Measurements from ENCODE around the gene TSPAN18. TPM values are rescaled to one million over a fixed set of nuclear protein-coding genes. Genes with fewer than 3 reads are reported as not detected.

The TSPAN18 gene
- total and polyA plus RNA-seq, 9 donors = 2.1 to 35.3 (median 14.4) TPM

- DNase-seq = no peak
- H3K27me3 ChIP-seq = no peaks in the 10 kb centered on the region
- intact Hi-C loops (cut with DNase I) = loop anchor here (5.0 kb wide), 4 partner anchors 186 to 361 kb away; partner anchors contain the start of gene TSPAN18 (in 2 of the 4)
These were observed 186.7 kb downstream of the TSPAN18 start for GRCh38 chr11:44913502-44913901.

GRCh38 chr11:44914105-44914504, 187.3 kb downstream of the TSPAN18 start:
- no peak overlapping the region for H3K4me3 ChIP-seq
- no peaks in the 10 kb centered on the region for H3K9me3 ChIP-seq
- 86 to 92% (median 87%) methylated on average over 2 of the region's 2 CpGs for WGBS, 3 donors
- no peaks in the 10 kb centered on the region for H3K36me3 ChIP-seq
- DNase-seq = no peak
- no peaks in the 10 kb centered on the region for H3K27me3 ChIP-seq
- H3K4me1 ChIP-seq (ENCODE audit: insufficient read depth) = no peaks in the 10 kb centered on the region
- TF ChIP-seq POLR2A (IDR thresholded peaks at IDR 0.05) (no peak), CTCF (IDR thresholded peaks at IDR 0.05) (no peak), EP300 (IDR thresholded peaks at IDR 0.05) (no peak)
- intact Hi-C loops (cut with DNase I) = loop anchor here (5.0 kb wide), 4 partner anchors 187 to 362 kb away; partner anchors contain the start of gene TSPAN18 (in 2 of the 4)
- H3K27ac ChIP-seq = no peak overlapping the region

More at GRCh38 chr11:44913502-44913901, 186.7 kb downstream of the TSPAN18 start:
- Histone ChIP-seq H3K27ac (no peak overlapping the region), H3K4me3 (no peak overlapping the region), H3K4me1 (ENCODE audit: insufficient read depth) (no peaks in the 10 kb centered on the region), H3K9me3 (no peaks in the 10 kb centered on the region), H3K36me3 (no peaks in the 10 kb centered on the region)
- TF ChIP-seq EP300 (IDR thresholded peaks at IDR 0.05) = no peak
- TF ChIP-seq CTCF (IDR thresholded peaks at IDR 0.05) = no peak
- TF ChIP-seq POLR2A (IDR thresholded peaks at IDR 0.05) = no peak

GRCh38 chr11:44915004-44915403, 188.2 kb downstream of the TSPAN18 start:
- no peaks in the 10 kb centered on the region for H3K4me1 ChIP-seq (ENCODE audit: insufficient read depth)
- no peak for DNase-seq
- H3K4me3 ChIP-seq = no peak overlapping the region
- intact Hi-C loops (cut with DNase I) = no loop called here
- H3K27me3 ChIP-seq = no peaks in the 10 kb centered on the region
- no peak overlapping the region for H3K27ac ChIP-seq
- H3K36me3 ChIP-seq = no peaks in the 10 kb centered on the region
- H3K9me3 ChIP-seq = no peaks in the 10 kb centered on the region
- no peak for TF ChIP-seq EP300 (IDR thresholded peaks at IDR 0.05)
- TF ChIP-seq CTCF (IDR thresholded peaks at IDR 0.05) = no peak
- no peak for TF ChIP-seq POLR2A (IDR thresholded peaks at IDR 0.05)
- 84 to 87% (median 85%) methylated on average over 10 of the region's 10 CpGs for WGBS, 3 donors

GRCh38 chr11:44915621-44916020, 188.9 kb downstream of the TSPAN18 start:
- intact Hi-C loops (cut with DNase I) = no loop called here

More at GRCh38 chr11:44915621-44916020, 188.9 kb downstream of the TSPAN18 start:
- Histone ChIP-seq H3K36me3 (no peaks in the 10 kb centered on the region), H3K27me3 (no peaks in the 10 kb centered on the region), H3K4me1 (ENCODE audit: insufficient read depth) (no peaks in the 10 kb centered on the region), H3K9me3 (no peaks in the 10 kb centered on the region), H3K27ac (no peak overlapping the region), H3K4me3 (no peak overlapping the region)
- WGBS, 3 donors = 90 to 95% (median 90%) methylated on average over 10 of the region's 10 CpGs
- no peak for DNase-seq
- TF ChIP-seq EP300 (IDR thresholded peaks at IDR 0.05) = no peak
- TF ChIP-seq POLR2A (IDR thresholded peaks at IDR 0.05) = no peak
- TF ChIP-seq CTCF (IDR thresholded peaks at IDR 0.05) = no peak

Measured in ovary (tissue), 9 donors.